Superior temporal gyrus (tissue), 1 donor: ENCODE results near the gene H1-8.
A peak's percentile ranks its signal among the peaks of the same experiment; 100 is the strongest.

Experiments
- DNase-seq: peaks from one replicate; pipeline ENCODE4 v3.0.0-alpha.2; 2016; ENCODE audit errors: extremely low spot score

The H1-8 gene

DNA sequence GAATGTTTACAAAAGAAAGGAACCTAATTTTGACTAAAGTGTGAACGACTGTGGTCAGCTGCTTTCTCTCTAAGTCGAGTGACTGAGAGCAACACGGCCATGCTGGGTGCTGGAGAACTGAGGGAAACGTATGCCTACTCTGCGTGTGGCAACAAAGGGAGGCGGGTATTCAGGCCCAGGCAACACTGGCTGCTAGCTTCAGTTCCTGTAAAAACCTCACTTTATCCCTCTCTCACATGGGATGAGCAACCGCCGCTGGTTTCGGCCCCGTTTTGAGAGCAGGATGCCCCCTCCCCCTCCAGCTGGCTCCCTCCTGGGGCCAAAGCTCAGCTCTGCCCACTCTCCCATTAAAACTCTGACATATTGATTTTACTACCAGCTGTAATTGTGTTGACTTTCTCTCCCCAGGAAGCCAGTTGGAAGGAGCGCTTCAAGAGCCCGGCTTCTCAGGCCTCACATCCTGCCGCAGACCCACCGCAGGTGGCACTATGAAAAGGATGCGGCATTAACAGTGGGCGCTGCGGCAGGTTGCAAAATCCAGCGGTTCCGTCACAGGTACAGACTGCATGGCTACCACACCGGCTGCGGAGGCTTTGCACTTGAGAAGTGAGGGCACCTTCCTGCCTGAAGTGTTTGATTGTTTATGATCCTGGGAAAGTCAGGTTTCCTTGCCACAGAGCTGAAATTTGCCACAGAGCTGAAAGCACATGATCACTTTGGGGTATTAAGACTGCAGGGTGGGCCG, 50.8 kb downstream of the H1-8 start:
- DNase-seq: peak; percentile 57

GRCh38 chr3:129594409-129594808, 51.4 kb downstream of the H1-8 start:
- DNase-seq: peak; percentile 24

GRCh38 chr3:129594907-129595390, 52.0 kb downstream of the H1-8 start:
- DNase-seq: no peak

GRCh38 chr3:129595544-129596193, 52.7 kb downstream of the H1-8 start:
- DNase-seq: no peak

DNA sequence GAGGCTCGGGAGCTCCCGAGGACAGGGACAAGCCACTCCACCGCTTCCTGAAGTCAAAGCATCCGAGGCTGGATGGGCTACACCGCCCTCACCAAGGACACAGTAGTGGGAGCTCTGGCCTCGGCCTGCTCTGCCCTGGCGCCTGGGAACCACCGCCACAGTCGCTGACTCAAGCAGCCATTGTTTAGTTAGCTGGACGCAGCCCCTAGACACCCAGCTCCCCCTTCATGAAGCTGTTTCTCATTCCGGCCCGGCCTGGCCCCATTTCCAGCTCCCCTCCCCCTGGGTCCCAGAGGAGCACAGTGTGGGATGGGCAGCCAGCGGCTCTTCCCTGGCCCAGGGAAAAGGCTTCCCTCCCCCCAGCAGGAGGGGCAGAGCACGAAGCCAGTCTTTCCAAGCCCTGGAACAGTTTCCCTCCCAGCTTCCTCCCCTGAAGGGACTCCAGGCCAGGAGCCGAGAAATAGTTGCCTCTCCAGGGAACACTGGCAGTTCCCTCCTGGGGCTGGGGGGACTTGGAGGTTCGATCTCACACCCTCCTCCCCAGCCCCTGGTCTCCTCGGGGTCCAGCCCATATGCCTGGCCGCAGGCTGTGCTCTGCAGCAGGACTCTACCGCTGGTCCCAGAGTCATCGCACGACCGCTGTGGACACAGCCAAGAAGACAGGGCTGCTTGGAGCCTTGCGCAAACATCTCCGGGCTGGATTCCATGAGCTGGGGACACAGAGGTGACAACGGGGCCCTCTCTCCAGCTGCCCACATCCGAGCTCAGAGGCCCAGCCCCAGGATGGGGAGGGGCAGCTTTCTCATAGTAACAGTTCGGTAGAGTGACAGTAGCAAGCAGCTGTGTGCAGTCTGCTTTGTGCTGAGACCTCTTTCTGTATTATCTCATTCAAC, 53.5 kb downstream of the H1-8 start:
- peak; percentile 88 for DNase-seq

- DNase-seq: peak; percentile 28
Observed at GRCh38 chr3:129597087-129597999, 54.4 kb downstream of the H1-8 start.

- DNase-seq: no peak
Observed at GRCh38 chr3:129598000-129598381, 55.0 kb downstream of the H1-8 start.

DNA sequence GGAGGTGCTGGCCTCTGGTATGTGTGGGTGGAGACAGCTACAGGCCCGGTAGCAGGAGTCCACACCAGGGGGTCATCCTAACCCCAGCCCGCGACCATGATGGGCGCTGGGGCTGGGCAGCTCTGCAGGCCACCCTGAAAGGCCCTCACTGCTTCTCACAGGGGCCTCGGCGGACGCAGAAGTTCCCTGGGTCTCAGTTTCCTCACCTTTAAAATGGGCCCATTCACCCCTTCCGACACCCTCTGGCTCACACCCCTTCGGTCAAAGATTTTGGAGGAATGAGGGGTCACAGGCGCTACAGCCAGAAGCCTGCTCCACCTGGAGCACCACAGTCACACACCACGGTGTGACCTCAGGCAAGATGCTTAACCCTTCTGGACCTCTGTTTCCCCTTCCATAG, 55.5 kb downstream of the H1-8 start:
- no peak for DNase-seq

DNA sequence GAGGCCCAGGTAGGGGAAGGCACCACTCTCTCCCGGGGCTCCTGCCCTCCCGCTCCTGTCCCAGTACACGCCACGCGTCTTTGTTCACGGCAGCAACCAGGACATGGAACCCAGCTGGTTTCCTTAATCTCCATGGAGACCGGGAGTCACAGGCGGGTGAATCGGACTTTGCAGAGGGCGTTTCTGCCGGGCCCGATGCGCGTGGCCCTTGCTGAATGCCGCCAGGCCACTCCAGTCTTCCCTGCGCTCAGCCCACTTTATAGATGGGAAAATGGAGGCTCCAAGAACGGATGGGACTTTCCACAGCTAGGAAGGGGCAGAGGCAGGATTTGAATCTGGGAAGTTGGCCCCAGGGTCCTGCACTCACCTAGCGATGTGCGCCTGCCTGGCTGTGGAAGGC, 56.1 kb downstream of the H1-8 start:
- DNase-seq: peak; percentile 13

DNA sequence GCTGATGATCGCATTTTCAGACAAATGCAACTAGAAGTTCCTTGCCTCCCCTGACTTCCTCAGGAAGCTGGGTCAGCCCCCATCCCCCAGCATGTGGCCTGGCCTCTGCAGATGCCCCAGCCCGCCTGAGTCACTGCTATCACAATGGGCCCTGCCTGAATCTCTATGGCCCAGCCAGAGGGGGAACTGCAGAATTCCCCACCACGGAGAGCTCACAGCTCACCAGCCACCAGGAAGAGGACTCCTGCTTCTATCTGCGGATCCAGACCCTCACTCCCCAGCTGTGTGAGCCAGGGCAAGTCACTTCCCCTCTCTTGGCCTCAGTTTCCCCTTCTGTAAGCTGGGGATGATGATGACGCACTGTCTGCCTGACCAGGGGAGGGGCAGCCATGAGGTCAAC, 56.6 kb downstream of the H1-8 start:
- DNase-seq: peak; percentile 28

DNA sequence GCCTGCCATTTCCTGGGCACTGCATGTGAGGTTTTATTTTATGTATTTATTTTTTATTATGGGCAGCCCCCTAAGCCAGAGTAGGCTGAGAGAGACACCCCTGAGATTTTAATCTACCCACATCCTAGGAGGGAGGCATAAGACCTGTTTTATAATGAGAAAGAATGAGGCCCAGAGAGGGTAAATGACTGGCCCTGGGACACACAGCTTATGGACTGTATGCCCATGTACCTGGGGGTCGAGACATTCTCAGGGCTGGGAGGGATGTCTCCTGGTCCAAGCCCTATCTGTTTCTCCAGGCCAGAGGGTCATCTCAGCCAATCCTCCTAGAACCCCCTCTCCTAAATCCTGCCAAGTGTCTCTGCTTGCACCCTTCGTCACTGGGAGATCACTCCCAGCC, 57.4 kb downstream of the H1-8 start:
- DNase-seq: no peak
